HG03097 (cell line): ENCODE data around the gene REEP2.

Experiments
- ATAC-seq: cut with Tn5 transposase; IDR thresholded peaks from one replicate; pipeline ENCODE4 v1.9.1; 2021; ENCODE audit not compliant: unreplicated experiment, low FRiP score

Gene REEP2

DNA sequence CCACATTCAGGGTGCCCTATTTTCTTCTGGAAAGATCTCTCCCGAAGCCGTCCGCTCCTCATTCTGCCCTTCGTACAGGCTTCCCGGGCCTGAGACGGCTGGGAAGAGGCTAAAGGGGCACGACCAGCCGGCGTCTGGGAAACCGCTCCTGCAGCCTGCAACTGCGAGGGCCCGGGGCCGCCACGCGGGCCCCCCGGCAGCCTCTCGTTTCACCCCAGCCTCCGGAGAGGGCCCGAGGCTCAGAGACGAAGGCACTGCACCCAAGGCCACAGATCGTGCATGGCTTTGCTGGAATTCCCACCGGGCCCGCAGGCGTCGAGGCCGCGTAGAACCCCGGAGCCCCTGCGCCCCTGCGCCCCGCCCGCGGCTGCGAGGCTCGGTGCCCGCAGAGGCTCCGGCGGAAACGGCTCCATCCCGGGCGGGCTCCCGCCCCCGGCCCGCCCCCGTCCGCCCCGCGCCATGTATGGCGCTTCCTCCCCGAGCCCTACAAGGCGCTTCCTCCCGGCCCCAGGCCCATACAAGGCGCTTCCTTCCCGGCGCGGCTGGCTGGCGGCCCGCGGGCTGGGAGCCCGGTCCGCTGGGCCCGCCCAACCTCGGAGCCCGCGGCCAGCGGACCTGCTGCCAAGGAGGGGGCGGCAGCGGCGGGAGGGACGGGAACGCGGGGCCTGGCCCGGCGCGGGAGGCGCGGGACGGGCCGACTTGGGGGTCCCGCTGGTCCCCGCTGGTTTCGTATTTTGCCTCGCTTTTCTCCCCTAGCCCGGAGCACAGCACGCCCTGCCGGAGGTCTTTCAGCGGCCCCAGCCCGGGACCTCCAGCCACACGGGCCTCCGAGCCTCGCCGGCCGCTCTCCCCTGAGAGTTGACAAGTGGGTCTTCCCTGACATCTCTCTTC lies 53.1 kb downstream of the REEP2 start:
- ATAC-seq, result peak; percentile 91

GRCh38 chr5:138492560-138493045 lies 53.7 kb downstream of the REEP2 start:
- ATAC-seq, result no peak

GRCh38 chr5:138495351-138495750 lies 56.5 kb downstream of the REEP2 start:
- ATAC-seq, result no peak
